ENCODE data around the gene RPL36A.

DNA sequence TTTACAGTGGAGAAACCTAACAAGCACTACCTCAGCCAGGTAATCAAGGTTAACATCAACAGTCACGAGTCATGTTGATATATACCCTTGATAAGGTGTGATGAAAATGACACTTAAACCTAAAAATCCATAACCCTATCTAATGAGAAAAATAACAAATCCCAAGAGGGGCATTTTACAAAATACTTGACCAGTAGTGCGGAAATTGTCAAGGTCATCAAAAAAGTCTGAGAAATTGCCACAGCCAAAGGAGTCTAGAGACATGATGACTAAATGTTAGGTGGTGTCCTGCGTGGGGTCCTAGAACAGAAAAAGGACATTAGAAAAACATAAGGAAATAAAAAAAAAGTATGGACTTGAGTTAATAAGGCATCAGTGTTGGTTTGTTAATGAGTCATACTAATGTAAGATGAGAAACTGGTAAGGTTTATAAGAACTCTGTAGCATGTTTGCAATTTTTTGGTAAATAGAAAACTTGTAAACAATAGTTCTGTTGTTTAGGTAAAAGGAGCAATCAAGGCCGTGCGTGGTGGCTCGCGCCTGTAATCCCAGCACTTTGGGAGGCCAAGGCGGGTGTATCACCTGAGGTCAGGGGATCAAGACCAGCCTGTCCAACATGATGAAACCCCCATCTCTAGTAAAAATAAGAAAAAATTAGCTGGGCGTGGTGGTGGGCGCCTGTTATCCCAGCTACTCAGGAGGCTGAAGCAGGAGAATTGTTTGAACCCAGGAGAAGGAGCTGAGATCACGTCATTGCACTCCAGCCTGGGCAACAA, 2.9 kb downstream of the RPL36A start:
- TF ChIP-seq, protein P1, sequence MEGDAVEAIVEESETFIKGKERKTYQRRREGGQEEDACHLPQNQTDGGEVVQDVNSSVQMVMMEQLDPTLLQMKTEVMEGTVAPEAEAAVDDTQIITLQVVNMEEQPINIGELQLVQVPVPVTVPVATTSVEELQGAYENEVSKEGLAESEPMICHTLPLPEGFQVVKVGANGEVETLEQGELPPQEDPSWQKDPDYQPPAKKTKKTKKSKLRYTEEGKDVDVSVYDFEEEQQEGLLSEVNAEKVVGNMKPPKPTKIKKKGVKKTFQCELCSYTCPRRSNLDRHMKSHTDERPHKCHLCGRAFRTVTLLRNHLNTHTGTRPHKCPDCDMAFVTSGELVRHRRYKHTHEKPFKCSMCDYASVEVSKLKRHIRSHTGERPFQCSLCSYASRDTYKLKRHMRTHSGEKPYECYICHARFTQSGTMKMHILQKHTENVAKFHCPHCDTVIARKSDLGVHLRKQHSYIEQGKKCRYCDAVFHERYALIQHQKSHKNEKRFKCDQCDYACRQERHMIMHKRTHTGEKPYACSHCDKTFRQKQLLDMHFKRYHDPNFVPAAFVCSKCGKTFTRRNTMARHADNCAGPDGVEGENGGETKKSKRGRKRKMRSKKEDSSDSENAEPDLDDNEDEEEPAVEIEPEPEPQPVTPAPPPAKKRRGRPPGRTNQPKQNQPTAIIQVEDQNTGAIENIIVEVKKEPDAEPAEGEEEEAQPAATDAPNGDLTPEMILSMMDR (IDR thresholded peaks at IDR 0.05 in 8 of 11, conservative IDR thresholded peaks at IDR 0.05 in 3 of 11) = no peak
- TF ChIP-seq POLR2A (IDR thresholded peaks at IDR 0.05) = no peak
- TF ChIP-seq POLR2AphosphoS5 (IDR thresholded peaks at IDR 0.05) = no peak
